ENCODE results near the gene ALOXE3.

- no peak for TF ChIP-seq POLR2A (IDR thresholded peaks at IDR 0.05; ENCODE audit: extremely low read depth, insufficient read length)
- no peak for TF ChIP-seq CTCF (IDR thresholded peaks at IDR 0.05; ENCODE audit: low read depth, low read length)
These were observed 49.4 kb downstream of the ALOXE3 start for GRCh38 chr17:8068736-8069586.
